ENCODE data around the gene CXCL17.

Gene CXCL17

GRCh38 chr19:42396381-42397262, 46.1 kb downstream of the CXCL17 start:
- DNase-seq: peak; percentile 98 to 99

- no peak for DNase-seq
These were observed 48.0 kb downstream of the CXCL17 start for GRCh38 chr19:42394751-42395150.

DNA sequence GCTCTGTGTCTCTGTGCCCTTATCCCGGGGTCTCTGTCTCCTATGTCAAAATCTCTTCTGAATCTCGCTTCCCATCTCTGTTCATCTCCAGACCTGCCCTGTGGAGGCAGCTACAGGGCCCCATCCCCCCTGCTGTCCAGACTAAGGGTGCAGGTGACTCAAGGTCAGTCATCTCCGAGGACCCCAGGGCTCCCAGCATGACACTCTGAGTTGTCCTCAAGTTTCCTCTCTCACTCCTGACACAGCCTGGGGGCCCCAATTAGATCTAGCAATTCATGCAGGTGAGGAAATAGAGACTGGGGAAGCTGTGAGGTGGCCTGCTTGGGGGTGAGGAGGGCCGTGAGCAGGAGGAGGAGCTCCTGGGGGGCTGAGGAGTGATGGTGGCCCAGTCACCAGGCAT, 50.6 kb downstream of the CXCL17 start:
- DNase-seq: no peak

GRCh38 chr19:42389899-42390298, 52.8 kb downstream of the CXCL17 start, which contains the start of gene CNFN:
Gene CNFN (minus strand): TSS chr19:42390297. CDS start chr19:42389037, 1,260 bp downstream.
- no peak for DNase-seq

- no peak for DNase-seq
These were observed 53.8 kb downstream of the CXCL17 start for GRCh38 chr19:42388851-42389489.

GRCh38 chr19:42386974-42387707, 55.6 kb downstream of the CXCL17 start:
- DNase-seq: peak; percentile 59 to 63

DNA sequence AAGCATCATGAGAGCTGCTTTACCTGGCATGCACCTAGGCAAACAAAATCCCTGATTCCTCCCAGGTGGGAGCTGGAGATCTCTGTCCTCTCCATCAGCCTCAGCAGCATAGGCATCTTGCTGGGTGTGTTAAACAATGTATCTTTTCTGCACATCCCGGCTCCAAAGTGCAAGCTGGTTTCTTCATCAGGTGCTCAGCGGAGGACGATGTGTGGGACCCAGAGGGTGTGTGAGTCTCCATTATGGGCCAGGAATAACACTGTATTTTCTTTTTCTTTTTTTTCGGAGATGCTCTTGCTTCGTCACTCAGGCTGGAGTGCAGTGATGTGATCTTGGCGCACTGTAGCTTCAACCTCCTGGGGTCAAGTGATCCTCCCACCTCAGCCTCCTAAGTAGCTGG, 62.6 kb downstream of the CXCL17 start:
- DNase-seq: no peak

Data from NCI-H2081 (cell line).